Limb (tissue), 2 donors: Measurements from ENCODE around the gene GJA3.
A peak's percentile ranks its signal among the peaks of the same experiment; 100 is the strongest.
"Not testable (repeated sequence)": the region's sequence is repeated elsewhere in the genome, so short reads cannot be mapped to it uniquely, and the experiment has no call there.

Experiments used
- DNase-seq, 2 donors: peaks; one replicate each; pipeline ENCODE4 v3.0.0-alpha.2; 2016; ENCODE audit errors: extremely low spot score in 2 of 2

The GJA3 gene

GRCh38 chr13:20182231-20182846, 21.5 kb upstream of the GJA3 start:
- DNase-seq: peak; percentile 71 to 82

DNA sequence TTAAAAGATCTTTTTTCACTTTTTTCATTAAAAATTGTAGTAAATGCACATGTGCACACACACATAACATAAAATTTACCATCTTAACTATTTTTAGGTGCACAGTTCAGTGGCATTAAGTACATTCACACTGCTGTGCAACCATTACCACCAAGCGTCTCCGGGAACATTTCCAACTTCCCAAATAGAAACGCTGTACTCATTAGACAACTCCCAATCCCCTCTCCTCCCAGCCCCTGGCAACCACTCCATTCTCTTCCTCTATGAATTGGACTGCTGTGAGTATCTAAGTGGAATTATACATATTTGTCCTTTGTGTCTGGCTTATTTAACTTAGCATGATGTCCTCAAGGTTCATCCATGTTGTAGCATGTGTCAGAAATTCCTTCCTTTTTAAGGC, 20.3 kb upstream of the GJA3 start:
- no peak for DNase-seq

DNA sequence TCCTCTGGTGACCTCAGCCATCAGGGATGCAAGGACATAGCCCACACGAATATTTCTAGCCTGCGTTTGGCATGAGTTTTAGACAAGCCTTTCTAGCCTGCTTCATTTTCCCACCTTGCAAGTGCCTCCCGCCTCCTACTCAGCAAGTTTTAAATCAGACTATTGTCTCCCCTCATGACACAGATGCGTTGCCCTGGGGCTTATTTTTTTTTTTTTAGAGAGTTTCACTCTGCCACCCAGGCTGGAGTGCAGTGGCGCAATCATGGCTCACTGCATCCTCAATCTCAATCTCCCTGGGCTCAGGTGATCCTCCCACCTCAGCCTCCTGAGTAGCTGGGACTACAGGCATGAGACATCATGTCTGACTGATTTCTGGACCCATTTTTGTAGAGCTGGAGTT, 17.3 kb upstream of the GJA3 start:
- no peak for DNase-seq

- DNase-seq: no peak
These were observed 16.4 kb upstream of the GJA3 start for GRCh38 chr13:20177049-20177831.

GRCh38 chr13:20175907-20176652, 15.2 kb upstream of the GJA3 start:
- DNase-seq: no peak

DNA sequence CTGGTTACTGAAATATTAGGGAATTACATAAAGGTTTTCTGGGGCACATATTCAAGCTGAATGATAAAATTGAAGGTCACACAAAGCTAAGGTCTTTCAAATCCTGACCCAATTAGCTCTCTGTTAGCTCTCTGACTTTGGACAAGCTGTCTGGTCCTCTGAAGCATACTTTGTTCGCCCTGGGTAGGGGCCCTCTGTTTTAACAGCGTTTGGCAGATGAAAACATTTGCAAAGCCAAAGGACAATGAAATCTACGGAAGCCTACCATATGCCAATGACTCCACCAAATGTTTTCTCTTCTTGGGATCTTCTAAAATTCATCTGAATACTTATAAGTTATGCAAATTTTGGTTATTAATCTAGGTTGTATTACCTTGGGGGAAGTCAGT, 14.5 kb upstream of the GJA3 start:
- no peak for DNase-seq

DNA sequence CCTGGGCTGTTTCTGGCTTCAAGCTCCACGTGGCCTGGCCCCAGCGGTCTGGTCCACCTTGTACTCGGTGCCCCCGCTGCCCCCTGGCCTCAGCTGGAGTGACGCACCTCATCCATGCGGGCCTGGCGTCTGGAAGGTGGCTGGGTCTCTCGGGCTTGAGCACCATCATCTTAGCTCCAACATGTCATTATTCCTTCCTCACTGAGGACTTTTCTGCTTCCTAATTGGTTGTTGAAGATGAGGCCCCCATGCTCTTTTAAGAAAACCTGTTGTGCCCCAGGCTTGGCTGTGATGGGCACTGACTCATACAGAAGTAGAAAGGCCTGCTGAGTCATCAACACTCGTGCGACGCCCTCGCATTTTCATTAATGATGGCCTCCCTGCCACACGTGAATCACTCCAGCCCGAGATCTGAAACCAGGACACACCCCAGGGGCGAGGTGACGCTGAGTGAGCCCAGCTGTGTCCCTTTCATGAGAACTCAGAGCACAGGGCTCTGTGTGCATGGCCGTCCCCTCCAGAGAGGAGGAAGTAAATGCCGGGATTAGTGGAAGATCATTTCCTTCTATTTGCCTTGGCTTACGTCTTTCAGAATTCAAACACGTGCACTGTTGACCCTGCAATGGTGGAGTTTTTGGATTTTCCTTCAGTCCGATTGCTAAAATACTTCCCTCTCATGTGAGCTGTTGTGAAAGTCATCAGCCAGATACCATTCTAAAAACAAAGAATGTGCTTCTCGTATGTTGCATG, 14.0 kb upstream of the GJA3 start:
- no peak for DNase-seq

DNA sequence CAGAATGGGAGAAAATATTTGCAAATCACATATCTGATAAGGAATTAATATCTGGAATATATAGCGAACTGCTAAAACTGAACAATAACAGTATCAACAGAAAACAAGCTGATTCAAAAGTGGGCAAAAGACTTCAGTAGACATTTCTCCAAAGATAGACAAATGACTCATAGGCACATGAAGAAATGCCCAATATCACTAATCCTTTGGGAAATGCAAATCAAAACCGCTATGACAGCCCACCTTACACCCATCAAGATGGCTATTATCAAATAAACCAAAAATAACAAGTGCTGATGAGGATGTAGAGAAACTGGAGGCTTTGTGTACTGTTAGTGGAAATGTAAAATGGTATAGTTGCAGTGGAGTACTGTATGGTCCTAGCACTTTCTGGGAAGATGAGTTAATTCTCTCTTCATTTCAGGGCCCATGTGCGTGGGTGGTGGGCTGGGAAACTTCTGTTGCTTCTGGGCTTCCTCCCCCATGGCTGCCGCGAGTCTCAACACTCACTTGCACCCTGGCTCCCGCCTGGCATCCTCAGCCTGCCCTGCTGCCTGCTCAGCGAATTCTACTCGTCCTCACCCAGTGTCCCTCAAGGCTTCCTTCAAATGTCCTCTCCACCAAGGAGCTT, 12.4 kb upstream of the GJA3 start:
- no peak for DNase-seq

DNA sequence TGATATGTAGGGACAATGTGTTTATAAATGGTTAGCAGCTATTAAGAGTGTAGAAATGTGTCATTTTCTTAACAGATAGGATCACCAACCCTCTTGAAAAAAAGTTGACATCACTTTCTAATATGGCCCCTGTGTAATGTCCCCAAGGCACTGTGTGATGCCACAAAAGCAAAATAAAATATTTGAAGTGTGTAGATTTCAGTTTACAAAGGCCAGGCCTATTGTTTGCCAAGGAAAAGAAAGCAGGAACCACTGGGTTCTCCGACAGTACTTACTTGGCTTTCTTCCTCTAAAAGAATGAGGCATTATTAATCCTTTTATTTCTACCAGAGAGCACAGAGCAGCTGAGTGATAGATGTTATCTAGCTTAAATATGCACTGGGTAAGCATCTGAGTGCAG, 10.5 kb upstream of the GJA3 start:
- DNase-seq: no peak

DNA sequence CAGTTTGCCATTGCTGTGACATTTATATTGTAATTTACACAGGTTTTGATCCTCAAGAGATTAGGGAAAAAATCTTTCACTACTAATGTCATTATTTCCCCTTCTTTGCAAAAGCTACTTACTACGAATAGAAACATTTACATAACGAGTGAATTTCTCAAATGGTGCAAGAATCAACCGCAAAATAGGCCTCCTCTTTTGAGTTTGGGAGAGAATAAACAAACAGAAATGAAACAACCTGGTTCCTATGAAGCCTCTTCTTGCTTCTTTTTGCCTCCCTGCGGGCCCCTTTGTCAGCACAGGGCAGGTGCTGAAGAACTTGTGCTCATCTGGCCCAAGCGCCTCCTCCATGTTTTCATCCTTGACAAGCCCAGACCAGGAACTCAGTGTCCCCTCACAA, 10.1 kb upstream of the GJA3 start:
- DNase-seq: no peak

GRCh38 chr13:20168396-20168795, 7.5 kb upstream of the GJA3 start:
- DNase-seq: no peak

- DNase-seq: no peak
These were observed 4.8 kb upstream of the GJA3 start for GRCh38 chr13:20165417-20166257.

GRCh38 chr13:20161951-20162300, 1.1 kb upstream of the GJA3 start:
- no peak for DNase-seq

GRCh38 chr13:20161275-20161950, 561 bp upstream of the GJA3 start:
- no peak for DNase-seq

DNA sequence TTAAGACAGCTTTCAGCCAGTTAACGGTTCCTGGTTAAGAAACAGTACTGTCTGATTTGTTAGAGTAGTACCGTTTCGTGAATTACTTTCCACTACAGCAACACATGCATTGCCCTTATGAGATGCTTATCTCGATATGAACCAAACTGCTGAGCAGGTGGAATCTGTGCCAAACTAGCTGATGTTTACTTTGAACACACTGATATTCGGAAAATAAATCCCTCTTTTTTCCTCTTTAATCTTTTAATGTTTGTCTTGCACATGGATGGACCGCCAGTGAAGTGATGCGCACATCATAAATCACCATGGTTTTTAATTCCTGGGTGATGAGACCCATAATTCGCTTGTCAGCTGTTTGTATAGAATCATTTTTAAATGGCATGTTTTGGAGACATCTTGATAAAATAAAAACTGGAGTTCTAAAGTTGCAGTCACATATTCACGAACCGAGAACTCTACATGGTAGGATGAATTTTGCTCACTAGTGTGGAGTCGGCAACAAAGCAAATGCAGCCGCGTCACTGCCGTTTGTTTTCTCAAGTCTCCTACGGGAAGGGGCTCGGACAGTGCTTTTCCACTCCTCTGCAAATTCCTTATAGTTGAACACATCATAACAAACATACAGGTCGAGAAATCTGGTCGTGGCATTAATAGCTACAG, 1.1 kb downstream of the GJA3 start:
- DNase-seq: no peak

- DNase-seq: no peak
These were observed 3.6 kb downstream of the GJA3 start for GRCh38 chr13:20157151-20157796.

DNA sequence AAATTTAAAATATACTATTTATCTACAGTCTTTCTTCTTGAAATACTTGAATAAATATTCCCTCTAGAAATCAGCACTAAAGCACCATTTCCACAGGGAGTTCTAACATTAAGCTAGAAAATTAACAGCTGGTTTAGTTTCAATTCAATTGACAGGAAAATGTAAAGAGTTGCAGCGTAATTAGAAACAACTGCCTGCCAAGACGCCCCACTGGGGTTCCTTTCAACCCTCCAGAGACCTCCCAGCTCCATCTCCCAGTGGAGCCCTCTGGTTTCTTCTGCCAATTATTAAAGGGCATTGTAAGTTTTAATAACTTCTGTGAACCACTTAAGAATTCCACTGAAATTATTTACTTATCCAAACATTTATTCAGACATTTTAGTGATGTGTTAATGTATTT, 4.2 kb downstream of the GJA3 start:
- no peak for DNase-seq

- DNase-seq: not testable (repeated sequence)
These were observed 7.6 kb downstream of the GJA3 start for GRCh38 chr13:20153290-20153689.

GRCh38 chr13:20151612-20152011, 9.2 kb downstream of the GJA3 start:
- no peak for DNase-seq
